MCF 10A (cell line): Measurements from ENCODE around the gene RXRG. TPM values are rescaled to one million over a fixed set of nuclear protein-coding genes. Genes with fewer than 3 reads are reported as not detected.

Source experiments
- BruUV-seq: library from RNA; stranded (reverse); fragments of 400-500 nt; replicated peaks from 2 replicates; lab custom pipeline; 2021; lab: Mats Ljungman, UMichigan
- CTCF ChIA-PET: fragments of 300-600 bp; sonication (Branson Sonifier 250); formaldehyde crosslinking; extraction: SDS; loops from one replicate; lab custom pipeline; 2021; ENCODE audit warnings: antibody characterized with exemption, inconsistent platforms; lab: Yijun Ruan, JAX
- POLR2A ChIA-PET: fragments of 300-600, 350-650 bp; sonication (Branson Sonifier 250); formaldehyde crosslinking; extraction: SDS; loops from one replicate; lab custom pipeline; 2020; ENCODE audit warnings: antibody characterized with exemption, inconsistent platforms; lab: Yijun Ruan, JAX
- DNase-seq: peaks from one replicate; pipeline ENCODE4 v3.0.0-alpha.2; 2018; ENCODE audit not compliant: unreplicated experiment
- H3K27ac Mint-ChIP-seq: one replicate; pipeline ENCODE4 v1.8.0; 2022; ENCODE audit warnings: mild to moderate bottlenecking, low read depth, mixed read lengths; ENCODE audit not compliant: unreplicated experiment
- H3K27me3 Mint-ChIP-seq: one replicate; pipeline ENCODE4 v1.8.0; 2022; ENCODE audit warnings: mixed read lengths; ENCODE audit not compliant: insufficient read depth, unreplicated experiment
- H3K36me3 Mint-ChIP-seq: one replicate; pipeline ENCODE4 v1.8.0; 2022; ENCODE audit warnings: mild to moderate bottlenecking, moderate library complexity, mixed read lengths; ENCODE audit not compliant: insufficient read depth, unreplicated experiment
- H3K4me1 Mint-ChIP-seq: one replicate; pipeline ENCODE4 v1.8.0; 2022; ENCODE audit warnings: mixed read lengths; ENCODE audit not compliant: insufficient read depth, unreplicated experiment
- H3K4me3 Mint-ChIP-seq: one replicate; pipeline ENCODE4 v1.8.0; 2022; ENCODE audit warnings: mild to moderate bottlenecking, moderate library complexity, mixed read lengths; ENCODE audit not compliant: unreplicated experiment
- H3K9me3 Mint-ChIP-seq: one replicate; pipeline ENCODE4 v1.8.0; 2022; ENCODE audit warnings: mixed read lengths; ENCODE audit not compliant: unreplicated experiment
- CTCF ChIP-seq: fragments of 200-600 bp; IDR thresholded peaks from one replicate; pipeline ENCODE4 v1.8.0; 2022; ENCODE audit warnings: antibody characterized with exemption, mild to moderate bottlenecking; ENCODE audit not compliant: unreplicated experiment
- intact Hi-C: fragments of 100-400 bp; cut with micrococcal nuclease; formaldehyde crosslinking; loops from 2 replicates; pipeline ENCODE4 v1.14.1; 2022
- total RNA-seq: library from RNA; stranded (reverse); gene quantifications from 2 replicates; pipeline ENCODE4 v1.2.3, GENCODE V29; 2022

RXRG gene
- total RNA-seq, 1 experiment from 2014 or later, result not detected

GRCh38 chr1:165452336-165453130, 7.6 kb upstream of the RXRG start:
- H3K36me3 Mint-ChIP-seq, result no peaks in the 10 kb centered on the region
- ChIA-PET CTCF (interaction anchor here (0.6 to 1.3 kb wide), 4 partner anchors 10 to 55 kb away, joined by 3 to 6 read pairs (median 3); no protein-coding TSS in a partner anchor), POLR2A (no interaction called here)
- H3K4me3 Mint-ChIP-seq, result no peak overlapping the region
- H3K4me1 Mint-ChIP-seq, result no peaks in the 10 kb centered on the region
- no peak for DNase-seq
- no peaks in the 10 kb centered on the region for H3K9me3 Mint-ChIP-seq
- no TSS peak for BruUV-seq
- intact Hi-C loops, result no loop called here
- TF ChIP-seq CTCF, result no peak
- H3K27ac Mint-ChIP-seq, result no peak overlapping the region
- peaks cover 64% of the 10 kb centered on the region for H3K27me3 Mint-ChIP-seq

GRCh38 chr1:165451691-165452090, 6.8 kb upstream of the RXRG start:
- intact Hi-C loops, result no loop called here
- Mint-ChIP-seq H3K9me3 (no peaks in the 10 kb centered on the region), H3K36me3 (no peaks in the 10 kb centered on the region), H3K27me3 (peaks cover 56% of the 10 kb centered on the region), H3K4me3 (no peak overlapping the region), H3K27ac (no peak overlapping the region), H3K4me1 (no peaks in the 10 kb centered on the region)
- DNase-seq, result no peak
- ChIA-PET POLR2A (no interaction called here), CTCF (interaction anchor here (0.7 to 1.3 kb wide), 4 partner anchors 9 to 65 kb away, joined by 3 to 5 read pairs (median 4); no protein-coding TSS in a partner anchor)
- BruUV-seq, result no TSS peak
- TF ChIP-seq CTCF, result no peak

DNA sequence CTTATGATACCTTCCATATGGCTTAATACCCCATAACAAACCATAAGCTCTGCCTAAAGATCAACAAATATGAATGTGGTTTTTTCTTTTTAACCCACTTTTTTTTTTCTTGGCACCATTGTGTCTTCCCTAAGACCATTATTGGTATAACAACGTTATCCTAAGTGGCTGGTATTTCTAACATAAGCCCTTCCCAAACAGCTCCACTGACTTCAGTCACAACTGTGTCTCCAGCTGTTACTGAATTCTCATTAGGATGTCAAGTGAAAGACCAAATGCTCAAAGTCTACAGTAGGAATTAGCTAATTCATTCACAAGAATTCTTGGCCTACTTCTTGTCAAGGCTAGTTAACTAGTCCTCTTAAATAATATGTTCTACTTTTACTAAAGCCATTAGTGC, 4.2 kb upstream of the RXRG start:
- CTCF ChIA-PET, result interaction anchor here (0.8 to 1.9 kb wide), 3 partner anchors 56 to 149 kb away, joined by 3 to 5 read pairs (median 4); no protein-coding TSS in a partner anchor
- H3K27me3 Mint-ChIP-seq, result peaks cover 36% of the 10 kb centered on the region
- no peak overlapping the region for H3K27ac Mint-ChIP-seq
- DNase-seq, result no peak
- no peak overlapping the region for H3K4me3 Mint-ChIP-seq
- H3K4me1 Mint-ChIP-seq, result no peaks in the 10 kb centered on the region
- POLR2A ChIA-PET, result no interaction called here
- no TSS peak for BruUV-seq
- TF ChIP-seq CTCF, result no peak
- intact Hi-C loops, result no loop called here
- no peaks in the 10 kb centered on the region for H3K9me3 Mint-ChIP-seq
- H3K36me3 Mint-ChIP-seq, result no peaks in the 10 kb centered on the region

DNA sequence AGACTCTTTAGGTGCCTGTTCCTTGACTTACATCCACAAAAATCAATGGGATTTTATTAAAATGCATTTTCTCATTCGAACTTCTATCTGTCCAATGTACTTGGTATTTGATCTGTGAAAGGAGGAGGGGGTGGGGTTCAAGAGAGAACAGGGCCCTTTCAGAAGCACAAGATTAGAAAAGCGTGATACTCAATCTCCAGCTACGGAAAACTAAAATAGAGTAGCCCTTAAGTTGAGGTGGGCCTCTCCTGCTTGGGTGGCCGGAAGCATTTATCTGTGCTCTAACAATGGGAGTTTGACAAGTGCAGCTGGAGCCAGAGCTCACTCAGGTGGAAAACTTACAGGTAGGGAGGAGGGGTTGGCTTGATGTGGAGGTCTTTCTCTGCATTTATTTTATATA, 462 bp upstream of the RXRG start:
- TF ChIP-seq CTCF, result no peak
- H3K27me3 Mint-ChIP-seq, result peaks cover 26% of the 10 kb centered on the region
- H3K4me3 Mint-ChIP-seq, result no peak overlapping the region
- no peaks in the 10 kb centered on the region for H3K36me3 Mint-ChIP-seq
- ChIA-PET CTCF (no interaction called here), POLR2A (no interaction called here)
- DNase-seq, result no peak
- BruUV-seq, result no TSS peak
- no peaks in the 10 kb centered on the region for H3K9me3 Mint-ChIP-seq
- no peak overlapping the region for H3K27ac Mint-ChIP-seq
- H3K4me1 Mint-ChIP-seq, result no peaks in the 10 kb centered on the region
- intact Hi-C loops, result no loop called here
